HepG2 (cell line): Measurements from ENCODE around the gene RBP5. TPM values are rescaled to one million over a fixed set of nuclear protein-coding genes. Genes with fewer than 3 reads are reported as not detected.
A peak's percentile ranks its signal among the peaks of the same experiment; 100 is the strongest.

Experiments used
- ARID2 ChIP-seq: sonication (generic); formaldehyde crosslinking; IDR thresholded peaks from 2 replicates; pipeline ENCODE4 v1.8.1; 2022; ENCODE audit warnings: mild to moderate bottlenecking, missing genetic modification reagents, borderline replicate concordance
- ATRX ChIP-seq: sonication (generic); formaldehyde crosslinking; IDR thresholded peaks from 2 replicates; pipeline ENCODE4 v1.4.0; 2020; ENCODE audit warnings: missing genetic modification reagents, borderline replicate concordance
- BCL3 ChIP-seq: sonication (generic); formaldehyde crosslinking; IDR thresholded peaks from 2 replicates; pipeline ENCODE4 v1.5.1; 2020; ENCODE audit warnings: mild to moderate bottlenecking, missing genetic modification reagents, moderate library complexity
- BRD4 ChIP-seq: sonication (generic); formaldehyde crosslinking; IDR thresholded peaks from 2 replicates; pipeline ENCODE4 v1.4.0; 2020; ENCODE audit warnings: missing genetic modification reagents
- HDAC6 ChIP-seq: fragments of 200-600 bp; sonication (generic); IDR thresholded peaks from 2 replicates; pipeline ENCODE4 v1.7.0; 2017; ENCODE audit warnings: mild to moderate bottlenecking, antibody characterized with exemption, low read length, low read depth
- KLF9 ChIP-seq: IDR thresholded peaks from 2 replicates; pipeline ENCODE4 v1.6.1; 2016; ENCODE audit warnings: low read depth
- KMT2A ChIP-seq: sonication (generic); formaldehyde crosslinking; IDR thresholded peaks from 2 replicates; pipeline ENCODE4 v1.4.0; 2020; ENCODE audit warnings: missing genetic modification reagents
- MXD1 ChIP-seq: sonication (generic); formaldehyde crosslinking; IDR thresholded peaks from 2 replicates; pipeline ENCODE4 v1.4.0; 2020; ENCODE audit warnings: mild to moderate bottlenecking, missing genetic modification reagents
- MYNN ChIP-seq: sonication (generic); formaldehyde crosslinking; IDR thresholded peaks from 2 replicates; pipeline ENCODE4 v1.4.0; 2020; ENCODE audit warnings: mild to moderate bottlenecking, low read depth, missing genetic modification reagents
- NFIB ChIP-seq: sonication (generic); formaldehyde crosslinking; IDR thresholded peaks from 2 replicates; pipeline ENCODE4 v1.9.0; 2021; ENCODE audit warnings: missing genetic modification reagents, mild to moderate bottlenecking, borderline replicate concordance
- POLR2AphosphoS5 ChIP-seq: IDR thresholded peaks from 2 replicates; pipeline ENCODE4 v1.6.1; 2012; ENCODE audit warnings: low read depth, low read length
- RCOR2 ChIP-seq: IDR thresholded peaks from 2 replicates; pipeline ENCODE4 v1.6.1; 2016; ENCODE audit warnings: missing biosample characterization, missing genetic modification reagents
- THAP7 ChIP-seq: sonication (generic); formaldehyde crosslinking; IDR thresholded peaks from 2 replicates; pipeline ENCODE4 v1.8.1; 2023; ENCODE audit warnings: mild to moderate bottlenecking, missing genetic modification reagents
- YEATS2 ChIP-seq: sonication (generic); formaldehyde crosslinking; IDR thresholded peaks from 2 replicates; pipeline ENCODE4 v1.4.0; 2020; ENCODE audit warnings: missing genetic modification reagents, borderline replicate concordance
- ZFYVE20 ChIP-seq: sonication (generic); formaldehyde crosslinking; IDR thresholded peaks from 2 replicates; pipeline ENCODE4 v1.8.0; 2023; ENCODE audit warnings: low read depth, mild to moderate bottlenecking, moderate library complexity, missing genetic modification reagents, borderline replicate concordance
- ZNF317 ChIP-seq: sonication (generic); formaldehyde crosslinking; IDR thresholded peaks from 2 replicates; pipeline ENCODE4 v1.5.0; 2020; ENCODE audit warnings: mild to moderate bottlenecking, missing genetic modification reagents
- ZNF441 ChIP-seq: sonication (generic); formaldehyde crosslinking; IDR thresholded peaks from 2 replicates; pipeline ENCODE4 v1.7.0; 2021; ENCODE audit warnings: missing genetic modification reagents, borderline replicate concordance
- ZNF484 ChIP-seq: sonication (generic); formaldehyde crosslinking; IDR thresholded peaks from 2 replicates; pipeline ENCODE4 v1.5.1; 2020; ENCODE audit warnings: mild to moderate bottlenecking, low read depth, missing genetic modification reagents, borderline replicate concordance
- ZNF609 ChIP-seq: sonication (generic); formaldehyde crosslinking; IDR thresholded peaks from 2 replicates; pipeline ENCODE4 v1.4.0; 2020; ENCODE audit warnings: mild to moderate bottlenecking, missing genetic modification reagents, borderline replicate concordance
- ZNF772 ChIP-seq: sonication (generic); formaldehyde crosslinking; IDR thresholded peaks from 2 replicates; pipeline ENCODE4 v1.5.0; 2020; ENCODE audit warnings: mild to moderate bottlenecking, missing genetic modification reagents
- ZNF883 ChIP-seq: sonication (generic); formaldehyde crosslinking; IDR thresholded peaks from 2 replicates; pipeline ENCODE4 v1.5.1; 2020; ENCODE audit warnings: mild to moderate bottlenecking, missing genetic modification reagents; ENCODE audit errors: not compliant biosample characterization
- ZSCAN21 ChIP-seq: sonication (generic); formaldehyde crosslinking; IDR thresholded peaks from 2 replicates; pipeline ENCODE4 v1.8.0; 2022; ENCODE audit warnings: mild to moderate bottlenecking, missing genetic modification reagents, moderate library complexity, borderline replicate concordance
- polyA plus RNA-seq, 8 experiments: library from polyadenylated mRNA; depleted of rRNA in 3 of 8; stranded (reverse) in 7 of 8; unstranded in 1 of 8; fragments of >200 nt; fragmentation: Illumina TruSeq in 4 of 8; extraction: Trizol in 4 of 8; gene quantifications; 2 replicates each; pipeline versions ENCODE4 v1.2.1 to v1.2.3, GENCODE V29; 2011 to 2016; ENCODE audit warnings: low read depth in 4 of 8, missing spikeins in 1 of 8, mixed read lengths in 1 of 8; ENCODE audit not compliant: insufficient read depth in 1 of 8
- total RNA-seq, 5 experiments: library from RNA; depleted of rRNA; stranded (reverse); fragments of >200 nt; fragmentation: Illumina TruSeq; extraction: Trizol; gene quantifications; 2 replicates each; pipeline ENCODE4 v1.2.3, GENCODE V29; 2016; ENCODE audit warnings: low read depth in 1 of 5

RBP5 gene
- total and polyA plus RNA-seq, 2 of the 13 experiments (the other 11 are each of a cell fraction or from before 2014, with no cell fraction given) = 13.8 to 19.8 TPM

GRCh38 chr12:7128681-7129286, at the start of gene RBP5 (continued):
- TF ChIP-seq THAP7 (CRISPR knock-in tag) (no peak), ARID2 (CRISPR knock-in tag) (no peak), ZNF609 (CRISPR knock-in tag) (no peak), YEATS2 (CRISPR knock-in tag) (peak; percentile 1; the same call in 1 of the 2 replicates), ATRX (CRISPR knock-in tag) (no peak), ZFYVE20 (no peak), HDAC6 (no peak), BRD4 (CRISPR knock-in tag) (peak; percentile 73; the same call in 1 of the 2 replicates), ZNF317 (CRISPR knock-in tag) (0 out of 2 replicates have a peak, but pooled peaks have one; percentile 25), ZNF772 (CRISPR knock-in tag) (0 out of 2 replicates have a peak, but pooled peaks have one; percentile 25), KMT2A (CRISPR knock-in tag) (no peak), ZSCAN21 (CRISPR knock-in tag) (no peak; the same call in 1 of the 2 replicates), MXD1 (CRISPR knock-in tag) (peak; percentile 22; the same call in 1 of the 2 replicates), NFIB (CRISPR knock-in tag) (no peak), ZNF441 (CRISPR knock-in tag) (peak; percentile 34; the same call in 1 of the 2 replicates), ZNF484 (CRISPR knock-in tag) (no peak), KLF9 (CRISPR knock-in tag) (no peak), RCOR2 (CRISPR knock-in tag) (no peak), MYNN (CRISPR knock-in tag) (peak; percentile 99), BCL3 (CRISPR knock-in tag) (0 out of 2 replicates have a peak, but pooled peaks have one; percentile 22), POLR2AphosphoS5 (peak; percentile 40; the same call in 1 of the 2 replicates), ZNF883 (CRISPR knock-in tag) (no peak)
